HG03139 (cell line): ENCODE results near the gene ZFP1.
"Not testable (repeated sequence)": the region's sequence is repeated elsewhere in the genome, so short reads cannot be mapped to it uniquely, and the experiment has no call there.

Experiments used
- ATAC-seq: cut with Tn5 transposase; IDR thresholded peaks from one replicate; pipeline ENCODE4 v1.9.1; 2021; ENCODE audit not compliant: unreplicated experiment

The ZFP1 gene

GRCh38 chr16:75112734-75113491 lies 35.4 kb upstream of the ZFP1 start:
- ATAC-seq, result no peak

GRCh38 chr16:75113541-75114121 lies 34.7 kb upstream of the ZFP1 start:
- ATAC-seq, result no peak

- ATAC-seq, result no peak
Measured at GRCh38 chr16:75114179-75114945, 34.0 kb upstream of the ZFP1 start.

GRCh38 chr16:75114946-75115825 lies 33.1 kb upstream of the ZFP1 start:
- ATAC-seq, result no peak

GRCh38 chr16:75116081-75116910 lies 32.0 kb upstream of the ZFP1 start, which contains the start of gene LDHD:
Gene LDHD, minus strand, starts transcription at chr16:75116780. Its CDS starts 60 bp downstream, at chr16:75116720.
- no peak for ATAC-seq

- ATAC-seq, result no peak
Measured at GRCh38 chr16:75116911-75117245, 31.4 kb upstream of the ZFP1 start.

GRCh38 chr16:75118943-75119539 lies 29.3 kb upstream of the ZFP1 start:
- no peak for ATAC-seq

GRCh38 chr16:75120253-75120652 lies 28.1 kb upstream of the ZFP1 start:
- ATAC-seq, result no peak

- no peak for ATAC-seq
Measured at GRCh38 chr16:75121949-75122568, 26.3 kb upstream of the ZFP1 start.

- no peak for ATAC-seq
Measured at GRCh38 chr16:75122609-75123008, 25.7 kb upstream of the ZFP1 start.

GRCh38 chr16:75127713-75128415 lies 20.5 kb upstream of the ZFP1 start:
- no peak for ATAC-seq

GRCh38 chr16:75129421-75130149 lies 18.7 kb upstream of the ZFP1 start:
- not testable (repeated sequence) for ATAC-seq

GRCh38 chr16:75130150-75130771 lies 18.1 kb upstream of the ZFP1 start:
- no peak for ATAC-seq

- ATAC-seq, result no peak
Measured at GRCh38 chr16:75131081-75131480, 17.2 kb upstream of the ZFP1 start.

GRCh38 chr16:75138233-75138632 lies 10.1 kb upstream of the ZFP1 start:
- no peak for ATAC-seq

- ATAC-seq, result no peak
Measured at GRCh38 chr16:75138636-75139035, 9.7 kb upstream of the ZFP1 start.

- ATAC-seq, result no peak
Measured at GRCh38 chr16:75139498-75139897, 8.8 kb upstream of the ZFP1 start.

GRCh38 chr16:75143941-75144340 lies 4.4 kb upstream of the ZFP1 start:
- no peak for ATAC-seq
